ENCODE results near the gene CSRNP2. TPM values are rescaled to one million over a fixed set of nuclear protein-coding genes. Genes with fewer than 3 reads are reported as not detected.

The CSRNP2 gene
- total RNA-seq, 2 experiments from 2014 or later: 10.5 to 10.9 TPM

DNA sequence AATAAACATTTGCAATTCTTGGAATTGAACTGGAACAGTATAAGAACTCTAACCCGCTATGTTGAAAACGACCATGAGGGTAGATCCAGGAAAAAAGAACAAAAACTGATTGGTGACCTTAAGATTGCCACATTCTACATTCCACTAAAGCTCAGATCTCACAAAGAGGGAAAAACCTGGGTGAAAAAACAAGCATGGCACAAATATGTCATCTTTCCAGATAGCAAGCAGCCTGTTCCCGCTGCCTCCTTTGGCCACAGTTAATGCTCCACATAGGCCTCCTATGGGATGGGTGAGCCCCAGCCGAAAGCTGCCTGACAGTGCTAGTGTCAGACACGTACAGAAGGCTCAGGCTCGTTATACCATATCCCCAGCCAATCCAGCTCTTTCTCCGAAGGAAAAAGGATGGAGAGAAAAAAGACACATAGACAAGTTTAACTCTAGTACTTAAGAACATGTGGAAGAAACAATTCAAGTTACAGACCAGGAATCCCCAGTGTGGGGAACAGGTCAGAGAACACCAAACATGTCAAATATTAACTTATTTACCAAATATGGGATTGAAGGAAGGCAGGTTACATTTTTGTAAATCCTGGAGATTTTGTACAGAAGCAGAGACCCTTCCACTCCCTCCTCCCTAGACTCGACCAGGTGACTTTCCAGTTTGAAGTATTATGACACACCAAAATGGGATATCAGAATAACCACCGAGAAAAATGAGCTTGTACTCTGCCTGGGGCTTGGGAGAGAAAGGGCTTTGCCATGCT lies 20.6 kb downstream of the CSRNP2 start:
- peak overlapping the region; percentile 11 for H3K27ac Mint-ChIP-seq

DNA sequence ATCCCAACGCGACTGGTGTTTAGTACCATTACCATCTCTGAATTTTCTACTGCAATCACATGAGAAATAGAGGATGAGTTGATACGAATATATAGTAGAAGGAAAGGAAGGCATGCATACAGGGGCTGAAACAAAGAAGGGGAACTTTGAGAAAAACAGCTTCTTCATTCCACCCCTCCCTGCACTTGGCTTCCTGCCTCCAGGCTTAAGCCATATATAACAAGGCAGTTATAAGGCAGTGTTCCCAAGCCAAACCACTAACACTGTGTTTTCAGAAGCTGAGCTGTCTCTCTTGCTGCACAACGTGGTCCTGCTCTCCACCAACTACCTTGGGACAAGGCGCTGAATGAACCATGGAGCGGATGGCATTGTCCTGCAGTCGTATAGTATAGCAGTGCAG lies 24.3 kb downstream of the CSRNP2 start:
- DNase-seq: no peak
- Mint-ChIP-seq H3K4me3 (no peak overlapping the region), H3K27ac (no peak overlapping the region), H3K4me1 (no peaks in the 10 kb centered on the region), H3K27me3 (no peaks in the 10 kb centered on the region), H3K36me3 (peaks cover 14% of the 10 kb centered on the region), H3K9me3 (no peaks in the 10 kb centered on the region)

More for the DNA sequence above, 20.6 kb downstream of the CSRNP2 start:
- Mint-ChIP-seq H3K36me3 (peaks cover 4% of the 10 kb centered on the region), H3K4me1 (peaks cover 5% of the 10 kb centered on the region), H3K9me3 (no peaks in the 10 kb centered on the region), H3K27me3 (no peaks in the 10 kb centered on the region), H3K4me3 (no peak overlapping the region)
- no peak for DNase-seq

DNA sequence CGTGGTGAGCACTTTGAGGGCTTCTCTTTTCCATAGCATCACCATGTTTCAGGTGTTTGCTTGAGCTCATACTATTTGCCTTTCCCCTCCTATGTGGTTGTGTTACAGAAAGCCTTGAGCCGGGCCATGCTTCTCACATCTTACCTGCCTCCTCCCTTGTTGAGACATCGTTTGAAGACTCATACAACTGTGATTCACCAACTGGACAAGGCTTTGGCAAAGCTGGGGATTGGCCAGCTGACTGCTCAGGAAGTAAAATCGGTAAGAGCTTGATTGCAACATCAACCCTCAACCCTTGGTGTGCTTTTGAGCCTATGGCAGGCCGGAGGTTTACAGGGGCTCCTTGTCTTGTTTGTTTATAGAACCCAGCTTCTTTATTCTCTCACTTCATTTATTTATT lies 27.2 kb downstream of the CSRNP2 start:
- peak overlapping the region; percentile 28 for H3K27ac Mint-ChIP-seq

DNA sequence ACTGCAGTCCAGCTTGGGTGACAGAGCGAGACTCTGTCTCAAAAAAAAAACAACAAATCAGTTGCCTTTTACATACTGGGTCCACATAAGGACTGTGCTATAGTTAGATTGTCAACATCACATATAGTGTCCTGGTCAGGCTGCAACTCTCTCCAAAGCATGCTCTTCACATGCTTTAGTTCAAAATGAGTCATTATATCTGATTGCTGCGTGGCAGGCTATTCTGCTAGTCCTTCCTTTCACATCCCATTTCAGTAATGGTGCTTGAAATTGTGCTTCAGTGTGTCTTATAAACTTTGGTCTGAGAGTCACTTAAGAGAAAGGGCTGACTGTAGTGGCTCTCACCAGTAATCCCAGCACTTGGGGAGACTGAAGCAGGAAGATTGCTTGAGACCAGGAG lies 28.3 kb downstream of the CSRNP2 start:
- no peak for DNase-seq
- Mint-ChIP-seq H3K4me3 (no peak overlapping the region), H3K9me3 (no peaks in the 10 kb centered on the region), H3K36me3 (peaks cover 21% of the 10 kb centered on the region), H3K27me3 (no peaks in the 10 kb centered on the region), H3K4me1 (peaks cover 6% of the 10 kb centered on the region), H3K27ac (no peak overlapping the region)

More for the DNA sequence above, 27.2 kb downstream of the CSRNP2 start:
- Mint-ChIP-seq H3K36me3 (peaks cover 21% of the 10 kb centered on the region), H3K4me3 (no peak overlapping the region), H3K4me1 (peaks cover 4% of the 10 kb centered on the region), H3K27me3 (no peaks in the 10 kb centered on the region), H3K9me3 (no peaks in the 10 kb centered on the region)
- no peak for DNase-seq

DNA sequence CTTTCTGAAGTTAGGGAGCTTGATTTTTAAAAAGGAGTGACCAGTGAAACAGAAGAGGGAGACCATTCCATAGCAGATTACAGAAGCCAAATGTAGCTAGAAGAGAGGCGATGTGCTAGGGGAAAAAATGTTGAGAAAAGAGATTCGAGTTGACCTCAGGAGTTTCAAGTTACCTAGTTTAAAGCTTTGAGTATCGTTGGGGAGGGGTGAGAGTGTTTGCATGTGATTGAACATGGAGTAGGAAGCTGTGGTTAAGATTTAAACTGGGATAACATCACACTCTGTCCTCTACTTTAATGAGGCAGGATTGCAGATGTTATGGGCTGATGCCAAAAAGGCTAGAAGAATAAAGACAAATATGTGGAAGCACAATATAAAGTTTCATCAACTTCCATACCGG lies 31.6 kb downstream of the CSRNP2 start:
- H3K4me3 Mint-ChIP-seq: no peak overlapping the region
- no peaks in the 10 kb centered on the region for H3K9me3 Mint-ChIP-seq
- DNase-seq: no peak
- H3K36me3 Mint-ChIP-seq: peaks cover 31% of the 10 kb centered on the region
- no peaks in the 10 kb centered on the region for H3K27me3 Mint-ChIP-seq
- peak overlapping the region; percentile 1 for H3K27ac Mint-ChIP-seq
- peaks cover 23% of the 10 kb centered on the region for H3K4me1 Mint-ChIP-seq

DNA sequence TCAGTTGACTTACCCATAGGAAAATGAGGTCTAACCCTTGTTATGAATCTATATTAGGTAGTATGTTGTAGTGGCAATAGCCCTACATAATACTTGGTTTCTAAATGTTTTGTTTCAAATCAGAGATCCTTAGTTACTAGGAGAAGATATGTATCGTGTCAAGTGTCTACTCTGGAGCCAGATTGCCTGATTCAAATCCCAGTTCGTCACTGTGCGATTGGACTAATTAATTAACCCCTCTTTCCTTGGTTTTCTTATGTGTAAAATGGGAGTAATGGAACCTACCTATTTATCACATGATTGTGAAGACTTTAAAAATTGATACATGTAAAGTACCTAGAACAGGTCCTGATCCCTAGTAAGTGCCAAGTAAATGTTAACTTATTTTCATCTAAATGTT lies 33.9 kb downstream of the CSRNP2 start:
- peaks cover 25% of the 10 kb centered on the region for H3K36me3 Mint-ChIP-seq
- H3K9me3 Mint-ChIP-seq: no peaks in the 10 kb centered on the region
- H3K4me3 Mint-ChIP-seq: peak overlapping the region; percentile 98
- DNase-seq: no peak
- H3K4me1 Mint-ChIP-seq: peaks cover 26% of the 10 kb centered on the region
- H3K27ac Mint-ChIP-seq: peak overlapping the region; percentile 95
- H3K27me3 Mint-ChIP-seq: no peaks in the 10 kb centered on the region

DNA sequence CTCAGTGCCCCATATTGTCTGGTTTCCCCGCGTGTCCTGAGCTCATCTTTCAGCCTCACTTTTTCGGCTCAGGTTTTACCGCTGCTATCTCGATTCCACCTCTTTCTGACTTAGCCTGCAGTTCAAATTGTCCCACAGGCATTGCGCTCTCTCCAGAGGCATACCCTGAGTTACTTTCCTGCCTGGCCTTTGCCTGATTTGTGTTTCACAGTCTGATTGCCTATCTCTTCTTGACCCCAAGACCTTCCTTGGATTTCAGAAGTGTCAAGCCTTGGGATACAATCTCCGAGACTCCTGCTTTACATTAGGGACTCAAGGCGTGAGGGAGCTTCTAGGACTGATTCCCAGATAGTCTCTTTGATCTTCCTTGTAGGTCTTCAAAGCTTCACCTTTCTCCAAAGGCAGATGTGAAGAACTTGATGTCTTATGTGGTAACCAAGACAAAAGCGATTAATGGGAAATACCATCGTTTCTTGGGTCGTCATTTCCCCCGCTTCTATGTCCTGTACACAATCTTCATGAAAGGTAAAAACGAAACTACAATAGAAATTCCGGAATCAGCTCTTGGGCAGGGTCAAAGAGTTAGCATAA lies 34.6 kb downstream of the CSRNP2 start:
- H3K4me1 Mint-ChIP-seq: peaks cover 26% of the 10 kb centered on the region
- H3K27me3 Mint-ChIP-seq: no peaks in the 10 kb centered on the region
- peaks cover 19% of the 10 kb centered on the region for H3K36me3 Mint-ChIP-seq
- DNase-seq: no peak
- no peaks in the 10 kb centered on the region for H3K9me3 Mint-ChIP-seq
- peak overlapping the region; percentile 98 for H3K4me3 Mint-ChIP-seq
- H3K27ac Mint-ChIP-seq: peak overlapping the region; percentile 95

DNA sequence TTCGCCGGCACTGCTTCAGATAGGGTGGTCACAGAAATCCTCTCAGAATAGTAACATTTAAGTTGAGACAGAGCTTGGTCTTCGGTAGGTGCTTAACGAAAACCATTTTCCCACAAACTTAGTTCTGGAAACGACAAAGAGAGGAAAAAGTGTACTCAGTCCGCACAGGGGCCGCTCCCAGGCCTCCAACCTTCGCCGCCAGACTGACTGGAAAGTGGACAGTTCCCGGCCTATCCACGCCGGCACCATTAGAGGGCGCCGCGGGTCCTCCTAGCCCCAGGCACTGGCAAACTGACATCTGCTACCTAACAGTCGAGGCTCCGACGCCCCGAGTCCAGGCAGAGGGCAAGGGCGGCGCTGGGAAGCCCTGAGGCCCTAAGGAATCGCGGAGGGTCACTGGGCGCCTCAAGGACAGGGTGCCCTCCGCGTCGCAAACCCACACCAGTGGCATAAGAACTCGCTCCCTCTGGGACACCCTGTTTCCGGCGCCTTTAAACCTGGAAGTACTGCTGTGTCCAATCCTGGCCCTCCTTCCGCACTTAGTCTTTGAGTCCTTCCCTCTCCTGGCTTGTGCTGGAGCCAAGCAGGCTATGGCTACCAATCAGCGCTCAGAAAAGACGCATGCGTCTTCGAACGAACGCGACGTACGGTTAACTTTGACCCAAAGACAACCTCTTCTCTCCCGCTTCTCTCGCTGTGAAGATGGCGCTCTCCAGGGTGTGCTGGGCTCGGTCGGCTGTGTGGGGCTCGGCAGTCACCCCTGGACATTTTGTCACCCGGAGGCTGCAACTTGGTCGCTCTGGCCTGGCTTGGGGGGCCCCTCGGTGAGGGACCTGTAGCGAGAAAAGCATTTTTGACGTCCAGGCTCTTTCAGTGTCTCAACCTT lies 35.5 kb downstream of the CSRNP2 start, which contains the start of gene LETMD1:
LETMD1 (plus strand) TSS at position 673 of the 886 bp plus-strand sequence; CDS start at position 703, 30 bp downstream.
- peak within 1 kb of the TSS; percentile 98 for H3K4me3 Mint-ChIP-seq
- peak within 1 kb of the TSS; percentile 95 for H3K27ac Mint-ChIP-seq

DNA sequence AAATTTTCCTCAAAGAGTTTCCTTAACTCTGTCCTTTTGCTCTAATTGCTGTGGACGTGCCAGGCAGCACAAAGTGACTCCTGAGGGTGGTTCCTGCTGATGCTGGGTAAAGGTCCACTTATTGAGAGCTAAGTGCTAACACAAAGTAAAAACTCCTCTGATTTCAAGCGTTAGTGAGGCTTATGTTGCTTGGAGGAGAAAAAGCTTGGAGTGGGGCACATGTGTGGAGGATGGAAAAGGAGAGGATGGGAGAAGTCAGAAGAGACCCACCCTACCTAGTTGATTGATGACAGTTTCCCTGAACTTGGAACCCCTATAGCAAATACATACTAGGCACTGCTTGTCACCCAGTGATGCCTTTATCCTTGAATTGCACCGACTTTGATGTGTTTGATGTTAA lies 47.1 kb downstream of the CSRNP2 start:
- H3K9me3 Mint-ChIP-seq: no peaks in the 10 kb centered on the region
- no peaks in the 10 kb centered on the region for H3K27me3 Mint-ChIP-seq
- no peak overlapping the region for H3K27ac Mint-ChIP-seq
- no peak overlapping the region for H3K4me3 Mint-ChIP-seq
- DNase-seq: no peak
- no peaks in the 10 kb centered on the region for H3K36me3 Mint-ChIP-seq
- H3K4me1 Mint-ChIP-seq: peaks cover 5% of the 10 kb centered on the region

More for the DNA sequence above, 35.5 kb downstream of the CSRNP2 start, which contains the start of gene LETMD1:
- Mint-ChIP-seq H3K4me1 (peaks cover 26% of the 10 kb centered on the region), H3K9me3 (no peaks in the 10 kb centered on the region), H3K27me3 (no peaks in the 10 kb centered on the region), H3K36me3 (peaks cover 19% of the 10 kb centered on the region)
- peak; percentile 87 for DNase-seq

DNA sequence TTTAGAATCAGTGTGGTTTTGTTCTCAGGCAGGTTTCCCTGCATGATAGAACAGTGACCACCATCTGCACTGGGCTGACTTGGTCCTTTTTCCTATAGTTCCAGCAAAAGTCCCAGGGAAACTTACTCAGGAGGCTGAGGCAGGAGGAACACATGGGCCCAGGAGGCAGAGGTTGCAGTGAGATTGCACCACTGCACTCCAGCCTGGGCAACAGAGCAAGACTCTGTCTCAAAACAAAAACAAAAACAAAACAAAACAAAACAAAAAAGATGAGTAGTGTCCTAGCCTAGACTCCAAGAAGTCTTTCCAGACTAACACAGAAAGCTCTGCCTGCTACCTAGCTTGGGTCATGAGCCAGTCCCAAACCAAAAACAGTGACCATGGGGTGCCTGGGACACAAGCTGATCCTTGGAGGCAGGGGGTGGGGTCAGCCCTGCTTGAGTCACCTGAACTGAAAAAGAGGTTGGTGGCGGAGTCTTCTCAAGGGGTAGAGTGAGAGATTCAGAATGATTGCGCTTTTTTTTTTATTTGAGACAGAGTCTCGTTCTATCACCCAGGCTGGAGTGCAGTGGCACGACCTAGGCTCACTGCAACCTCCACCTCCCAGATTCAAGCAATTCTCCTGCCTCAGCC lies 49.8 kb downstream of the CSRNP2 start:
- no peak for DNase-seq
- H3K27ac Mint-ChIP-seq: no peak overlapping the region

DNA sequence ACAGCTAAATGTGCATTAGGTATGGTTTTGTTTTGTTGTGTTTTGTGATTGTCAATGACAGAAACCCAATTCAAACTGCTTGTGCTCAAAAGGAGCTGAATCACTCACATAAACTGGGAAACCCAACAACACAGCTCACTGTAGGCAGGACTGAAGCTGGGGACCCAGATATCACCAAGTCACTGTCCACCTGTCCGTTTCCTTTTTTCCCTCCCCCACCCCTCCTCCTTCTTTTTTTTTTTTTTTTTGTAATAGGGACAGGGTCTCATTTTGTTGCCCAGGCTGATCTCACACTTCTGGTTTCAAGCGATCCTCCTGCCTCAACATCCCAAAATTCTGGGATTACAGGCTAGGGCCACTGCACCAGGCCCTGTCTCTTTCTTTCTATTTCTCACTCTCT lies 50.3 kb downstream of the CSRNP2 start:
- no peak for DNase-seq
- Mint-ChIP-seq H3K27ac (no peak overlapping the region), H3K4me3 (no peak overlapping the region), H3K9me3 (no peaks in the 10 kb centered on the region), H3K4me1 (peaks cover 8% of the 10 kb centered on the region), H3K27me3 (no peaks in the 10 kb centered on the region), H3K36me3 (no peaks in the 10 kb centered on the region)

More for the DNA sequence above, 49.8 kb downstream of the CSRNP2 start:
- Mint-ChIP-seq H3K4me3 (no peak overlapping the region), H3K36me3 (no peaks in the 10 kb centered on the region), H3K4me1 (peaks cover 8% of the 10 kb centered on the region), H3K9me3 (no peaks in the 10 kb centered on the region), H3K27me3 (no peaks in the 10 kb centered on the region)

DNA sequence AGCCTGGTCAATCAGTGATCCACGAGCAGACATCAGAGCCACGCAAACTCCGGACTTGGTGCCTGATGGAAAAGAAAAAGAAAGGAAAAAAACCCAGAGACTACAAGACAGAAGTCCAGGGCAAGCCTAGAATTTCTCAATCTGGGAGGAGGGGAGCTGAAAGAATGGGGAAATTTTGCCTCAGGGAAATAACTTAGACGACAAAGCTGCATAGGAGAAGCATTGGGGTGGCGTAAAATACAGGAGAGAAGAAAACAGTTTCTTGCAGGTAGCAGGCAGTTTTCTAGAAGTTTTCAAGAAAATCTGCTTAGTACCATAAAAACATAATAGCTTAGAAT lies 54.6 kb downstream of the CSRNP2 start:
- H3K27ac Mint-ChIP-seq: no peak overlapping the region
- no peaks in the 10 kb centered on the region for H3K9me3 Mint-ChIP-seq

DNA sequence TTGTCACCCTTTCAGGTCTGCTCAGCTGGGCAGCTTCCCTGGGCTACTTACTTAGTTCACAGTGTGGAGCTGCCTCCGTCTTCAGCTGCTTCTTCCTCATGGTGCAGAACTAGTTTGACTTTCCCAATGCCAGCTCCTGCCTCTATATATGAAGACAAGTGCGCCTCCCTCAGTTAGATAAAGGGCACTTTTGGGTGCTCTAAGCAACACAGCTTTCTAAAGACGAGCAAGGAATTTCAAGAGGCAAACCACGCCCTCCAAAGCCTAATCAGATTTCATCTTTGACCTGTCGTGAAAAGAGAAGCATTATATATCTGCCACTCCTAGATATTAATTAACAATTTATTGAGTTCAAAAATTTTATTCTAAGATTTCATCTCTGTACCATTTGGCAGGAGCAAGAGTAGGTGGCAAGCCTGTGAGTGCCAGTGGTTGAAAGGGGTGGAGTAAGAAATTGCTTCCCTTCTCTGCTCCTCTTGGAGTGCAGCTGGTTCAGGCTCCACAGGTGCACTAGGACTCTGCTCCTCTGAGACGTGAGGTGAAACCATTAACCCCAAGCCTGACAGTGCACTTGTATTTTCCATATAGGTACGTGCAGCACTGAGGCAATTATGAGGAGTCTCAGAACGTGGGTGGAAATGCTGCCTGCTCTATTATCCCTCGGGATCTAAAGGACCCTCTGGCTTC lies 55.1 kb downstream of the CSRNP2 start:
- Mint-ChIP-seq H3K9me3 (no peaks in the 10 kb centered on the region), H3K36me3 (peaks cover 5% of the 10 kb centered on the region), H3K4me3 (no peak overlapping the region), H3K27ac (no peak overlapping the region), H3K27me3 (no peaks in the 10 kb centered on the region), H3K4me1 (peaks cover 32% of the 10 kb centered on the region)
- no peak for DNase-seq

More for the DNA sequence above, 54.6 kb downstream of the CSRNP2 start:
- Mint-ChIP-seq H3K4me3 (no peak overlapping the region), H3K36me3 (no peaks in the 10 kb centered on the region), H3K4me1 (peaks cover 30% of the 10 kb centered on the region), H3K27me3 (no peaks in the 10 kb centered on the region)
- no peak for DNase-seq

DNA sequence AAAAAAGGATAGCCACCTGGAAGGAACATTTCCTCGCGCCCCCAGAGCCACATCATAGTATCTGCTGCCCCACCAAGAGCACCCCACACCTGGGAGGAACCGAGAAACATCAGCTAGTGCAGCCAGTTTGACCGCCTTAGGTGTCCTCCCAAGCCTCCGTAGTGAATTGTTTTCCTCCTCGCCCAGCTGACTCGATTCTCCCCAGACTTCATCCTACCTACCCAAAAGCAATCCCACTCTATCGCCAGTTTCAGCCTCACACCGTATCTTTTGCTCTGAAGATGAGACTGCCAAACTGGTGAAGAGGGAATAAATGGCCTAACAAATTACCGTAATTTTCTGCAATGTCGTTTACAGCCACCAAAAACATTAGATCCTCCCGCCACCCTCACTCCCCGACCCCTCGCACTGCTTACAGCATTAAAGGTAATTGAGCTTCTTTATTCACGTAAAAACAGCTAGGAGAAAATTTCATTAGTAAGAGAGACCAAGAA lies 56.0 kb downstream of the CSRNP2 start:
- Mint-ChIP-seq H3K27me3 (no peaks in the 10 kb centered on the region), H3K27ac (peak overlapping the region; percentile 11), H3K9me3 (no peaks in the 10 kb centered on the region), H3K4me3 (peak overlapping the region; percentile 88), H3K4me1 (peaks cover 35% of the 10 kb centered on the region), H3K36me3 (peaks cover 5% of the 10 kb centered on the region)
- DNase-seq: no peak

Measured in activated naive CD8-positive, alpha-beta T cell treated with anti-CD3 and anti-CD28 coated beads for 36 hours (primary cell).